Stimulated activated CD8-positive, alpha-beta memory T cell treated with anti-CD3 and anti-CD28 coated beads, Interleukin-15, amount 100 ng/mL, for 4 hours (primary cell): ENCODE data around the gene PRRX2.

ENCODE experiments used
- DNase-seq, 2 donors: peaks; one replicate each; pipeline ENCODE4 v3.0.0-alpha.2; 2020; ENCODE audit warnings: low read depth in 2 of 2

The PRRX2 gene

GRCh38 chr9:129704807-129705206, 39.4 kb downstream of the PRRX2 start:
- DNase-seq = no peak

- DNase-seq = no peak
Observed at GRCh38 chr9:129708793-129709192, 43.3 kb downstream of the PRRX2 start.

GRCh38 chr9:129709438-129710168, 44.2 kb downstream of the PRRX2 start:
- DNase-seq = no peak

- no peak for DNase-seq
Observed at GRCh38 chr9:129710169-129710453, 44.7 kb downstream of the PRRX2 start.

- no peak for DNase-seq
Observed at GRCh38 chr9:129712634-129713401, 47.4 kb downstream of the PRRX2 start.

GRCh38 chr9:129713402-129713679, 47.9 kb downstream of the PRRX2 start:
- no peak for DNase-seq

- no peak for DNase-seq
Observed at GRCh38 chr9:129714511-129715061, 49.1 kb downstream of the PRRX2 start.

- DNase-seq = no peak
Observed at GRCh38 chr9:129716091-129716490, 50.6 kb downstream of the PRRX2 start.

GRCh38 chr9:129717991-129718390, 52.5 kb downstream of the PRRX2 start:
- no peak for DNase-seq

- DNase-seq = no peak
Observed at GRCh38 chr9:129718647-129719046, 53.2 kb downstream of the PRRX2 start.

- DNase-seq = no peak
Observed at GRCh38 chr9:129719135-129719534, 53.7 kb downstream of the PRRX2 start.

- DNase-seq = no peak
Observed at GRCh38 chr9:129720181-129720864, 54.9 kb downstream of the PRRX2 start.

- no peak for DNase-seq
Observed at GRCh38 chr9:129720865-129721545, 55.6 kb downstream of the PRRX2 start.

GRCh38 chr9:129722913-129723312, 57.5 kb downstream of the PRRX2 start:
- no peak for DNase-seq

GRCh38 chr9:129724456-129725190, 59.2 kb downstream of the PRRX2 start:
- no peak for DNase-seq

- DNase-seq = no peak
Observed at GRCh38 chr9:129725795-129726251, 60.4 kb downstream of the PRRX2 start.

GRCh38 chr9:129726322-129727160, 61.1 kb downstream of the PRRX2 start:
- DNase-seq = peak in 1 of 2 donors; percentile 11

GRCh38 chr9:129728744-129729143, 63.3 kb downstream of the PRRX2 start:
- no peak for DNase-seq

GRCh38 chr9:129731477-129732085, 66.1 kb downstream of the PRRX2 start:
- DNase-seq = no peak

GRCh38 chr9:129732100-129732499, 66.7 kb downstream of the PRRX2 start:
- no peak for DNase-seq
